ENCODE results near the gene CTH.
"Not testable (repeated sequence)": the region's sequence is repeated elsewhere in the genome, so short reads cannot be mapped to it uniquely, and the experiment has no call there.

Gene CTH

GRCh38 chr1:70459496-70460225 lies 48.6 kb downstream of the CTH start:
- DNase-seq: no peak

DNA sequence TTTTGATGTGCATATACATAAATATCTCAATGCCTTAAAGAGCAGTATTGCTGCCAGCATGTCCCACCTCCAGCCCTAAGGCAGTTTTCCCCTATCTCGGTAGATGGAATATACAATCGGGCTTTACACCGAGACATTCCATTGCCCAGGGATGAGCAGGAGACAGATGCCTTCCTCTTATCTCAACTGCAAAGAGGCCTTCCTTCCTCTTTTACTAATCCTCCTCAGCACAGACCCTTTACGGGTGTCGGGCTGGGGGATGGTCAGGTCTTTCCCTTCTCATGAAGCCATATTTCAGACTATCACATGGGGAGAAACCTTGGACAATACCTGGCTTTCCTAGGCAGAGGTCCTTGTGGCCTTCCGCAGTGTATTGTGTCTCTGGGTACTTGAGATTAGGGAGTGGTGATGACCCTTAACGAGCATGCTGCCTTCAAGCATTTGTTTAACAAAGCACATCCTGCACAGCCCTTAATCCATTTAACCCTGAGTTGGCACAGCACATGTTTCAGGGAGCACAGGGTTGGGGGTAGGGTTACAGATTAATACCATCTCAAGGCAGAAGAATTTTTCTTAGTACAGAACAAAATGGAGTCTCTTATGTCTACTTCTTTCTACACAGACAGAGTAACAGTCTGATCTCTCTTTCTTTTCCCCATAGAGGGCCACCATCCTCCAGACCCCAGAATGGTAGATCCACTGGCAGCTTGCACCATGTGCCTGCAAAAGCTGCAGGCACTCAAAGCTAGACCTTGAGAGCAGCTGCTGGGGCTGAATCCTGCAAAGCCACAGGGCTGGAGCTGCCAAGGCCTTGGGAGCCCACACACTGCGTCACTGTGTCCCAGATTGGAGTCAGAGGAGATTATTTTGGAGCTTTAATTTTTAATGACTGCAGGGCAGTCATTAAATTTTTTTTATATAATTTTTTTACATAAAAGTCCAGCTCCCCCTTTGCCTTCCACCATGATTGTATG lies 50.0 kb downstream of the CTH start:
- not testable (repeated sequence) for DNase-seq

GRCh38 chr1:70462611-70463010 lies 51.5 kb downstream of the CTH start:
- DNase-seq: no peak

- DNase-seq: no peak
Measured at GRCh38 chr1:70465911-70466310, 54.8 kb downstream of the CTH start.

- DNase-seq: no peak
Measured at GRCh38 chr1:70467531-70467930, 56.5 kb downstream of the CTH start.

DNA sequence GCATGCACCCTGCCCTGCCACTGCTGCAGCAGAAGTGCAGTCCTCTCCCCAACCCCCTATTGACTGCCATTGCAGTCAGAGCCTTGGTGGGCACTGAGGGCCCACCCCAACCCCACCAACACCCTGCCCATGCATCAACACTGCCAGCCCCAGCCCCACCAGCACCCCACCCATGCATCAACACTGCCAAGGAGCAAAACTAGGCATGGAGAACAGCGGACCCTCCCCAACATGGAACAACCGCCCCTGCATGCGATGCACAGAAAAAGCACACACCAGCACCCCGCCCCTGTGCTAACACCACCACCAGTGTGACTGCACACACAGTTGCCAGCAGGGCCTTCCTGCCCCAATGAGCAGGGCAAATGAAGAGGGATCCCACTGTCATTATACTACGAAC lies 57.1 kb downstream of the CTH start:
- DNase-seq: no peak

DNA sequence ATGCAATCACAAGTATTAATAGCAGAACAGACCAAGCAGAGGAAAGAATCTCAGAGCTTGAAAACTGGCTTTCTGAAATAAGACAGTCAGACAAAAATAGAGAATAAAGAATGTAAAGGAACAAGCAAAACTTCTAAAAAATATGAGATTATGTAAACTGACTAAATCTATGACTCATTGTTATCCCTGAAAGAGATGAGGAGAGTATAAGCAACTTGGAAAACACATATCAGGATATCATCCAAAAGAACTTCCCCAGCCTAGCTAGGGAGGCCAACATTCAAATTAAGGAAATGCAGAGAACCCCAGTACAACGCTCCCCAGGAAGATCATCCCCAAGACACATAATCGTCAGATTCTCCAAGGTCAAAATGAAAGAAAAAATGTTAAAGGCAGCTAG lies 58.1 kb downstream of the CTH start:
- DNase-seq: not testable (repeated sequence)

DNA sequence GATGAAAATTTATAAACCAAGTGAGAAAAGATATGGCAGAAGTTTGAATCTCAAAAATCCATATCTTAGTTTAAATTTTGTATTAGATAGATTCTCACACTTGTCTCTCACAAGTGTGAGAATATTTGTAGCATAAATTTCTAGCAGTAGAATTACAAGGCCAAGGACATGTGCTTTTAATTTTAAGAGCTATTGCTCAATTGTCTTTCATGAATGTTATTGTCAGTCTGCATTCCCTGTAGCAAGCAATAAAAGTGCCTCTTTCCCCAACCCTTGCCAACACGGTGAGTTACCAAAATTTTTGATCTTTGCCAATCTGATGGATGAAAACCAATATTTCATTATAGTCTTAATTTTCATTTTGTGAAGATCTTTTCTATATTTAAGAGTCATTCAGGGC lies 64.0 kb downstream of the CTH start:
- DNase-seq: no peak

DNA sequence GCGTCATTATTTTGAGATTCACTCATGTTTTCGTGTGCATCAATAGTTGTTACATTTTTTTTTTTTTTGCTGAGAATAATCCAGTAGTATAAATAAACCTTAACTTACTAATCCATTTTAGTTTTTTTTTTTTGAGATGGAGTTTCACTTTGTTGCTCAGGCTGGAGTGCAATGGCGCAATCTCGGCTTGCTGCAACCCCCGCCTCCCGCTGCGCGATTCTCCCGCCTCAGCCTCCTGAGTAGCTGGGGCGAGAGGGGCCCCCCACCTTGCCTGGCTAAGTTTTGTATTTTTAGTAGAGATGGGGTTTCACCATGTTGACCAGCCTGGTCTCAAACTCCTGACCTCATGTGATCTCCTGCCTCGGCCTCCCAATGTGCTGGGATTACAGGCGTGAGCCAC lies 66.0 kb downstream of the CTH start:
- no peak for DNase-seq

GRCh38 chr1:70477905-70478304 lies 66.8 kb downstream of the CTH start:
- not testable (repeated sequence) for DNase-seq

DNA sequence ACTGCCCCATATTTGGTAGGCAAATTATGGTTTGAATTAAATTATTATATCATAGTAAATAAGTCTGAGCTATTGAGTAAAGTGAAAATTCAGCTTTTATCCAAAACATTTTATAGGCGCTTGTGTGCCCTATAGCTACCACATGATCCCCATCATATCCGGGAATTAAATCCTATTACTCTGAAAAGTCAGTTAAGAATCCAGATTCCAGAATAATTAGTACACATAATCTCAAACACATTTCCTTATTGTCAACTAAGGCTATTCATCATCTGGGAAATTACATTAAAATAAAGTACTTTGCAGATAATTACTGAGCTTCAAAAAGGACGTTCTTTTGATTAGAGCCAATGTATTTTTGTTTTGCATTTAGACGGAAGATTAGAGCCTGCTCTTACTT lies 72.3 kb downstream of the CTH start:
- DNase-seq: no peak

- DNase-seq: no peak
Measured at GRCh38 chr1:70485624-70486023, 74.6 kb downstream of the CTH start.

- peak; percentile 63 for DNase-seq
Measured at GRCh38 chr1:70486676-70487458, 75.8 kb downstream of the CTH start.

GRCh38 chr1:70487459-70487815 lies 76.4 kb downstream of the CTH start:
- no peak for DNase-seq

- no peak for DNase-seq
Measured at GRCh38 chr1:70487910-70488665, 77.0 kb downstream of the CTH start.

All from kidney glomerular epithelial cell (primary cell).